Kidney epithelial cell (primary cell): ENCODE data around the gene OVOL1. TPM values are rescaled to one million over a fixed set of nuclear protein-coding genes. Genes with fewer than 3 reads are reported as not detected.
"Not testable (repeated sequence)": the region's sequence is repeated elsewhere in the genome, so short reads cannot be mapped to it uniquely, and the experiment has no call there.

Source experiments
- DNase-seq: peaks from one replicate; pipeline ENCODE4 v3.0.0-alpha.2; 2010; ENCODE audit warnings: low read depth
- H3K27me3 ChIP-seq: 2 replicates; pipeline ENCODE4 v1.6.0; 2011; ENCODE audit warnings: low read length; ENCODE audit not compliant: control insufficient read depth, insufficient read depth
- H3K36me3 ChIP-seq: 2 replicates; pipeline ENCODE4 v1.5.1; 2011; ENCODE audit warnings: low read length; ENCODE audit not compliant: control insufficient read depth, insufficient read depth
- H3K4me3 ChIP-seq: 2 replicates; pipeline ENCODE4 v1.5.1; 2011; ENCODE audit warnings: low read depth, mild to moderate bottlenecking, control low read depth, low read length
- total RNA-seq: library from RNA; depleted of rRNA; stranded (reverse); fragments of >200 nt; gene quantifications from 2 replicates; pipeline ENCODE4 v1.2.3, GENCODE V29; 2015
- TF ChIP-seq, protein P1 (sequence below): IDR thresholded peaks from 2 replicates; pipeline ENCODE4 v1.5.1; 2011; ENCODE audit warnings: mild to moderate bottlenecking, moderate library complexity, low read length, control low read depth, inconsistent platforms; ENCODE audit not compliant: insufficient read depth, poor library complexity, severe bottlenecking

Gene OVOL1
- total RNA-seq, 1 donor from 2014 or later = 17.8 TPM

DNA sequence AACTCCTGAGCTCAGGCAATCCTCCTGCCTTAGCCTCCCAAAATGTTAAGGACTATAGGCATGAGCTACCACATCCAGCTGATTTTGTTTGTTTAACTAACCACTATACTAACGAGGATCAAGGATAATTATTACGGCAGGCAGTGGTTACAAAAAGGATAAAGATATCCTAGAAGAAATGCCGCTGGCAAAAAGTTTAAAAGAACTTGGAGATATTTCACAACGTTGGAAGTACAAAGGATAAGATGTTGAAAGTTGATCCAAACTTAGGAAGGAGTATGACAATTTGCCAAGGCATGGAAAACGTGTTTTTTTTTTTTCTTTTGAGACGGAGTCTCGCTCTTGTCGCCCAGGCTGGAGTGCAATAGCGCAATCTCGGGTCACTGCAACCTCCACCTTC lies 19.5 kb upstream of the OVOL1 start:
- Histone ChIP-seq H3K4me3 (no peak overlapping the region), H3K27me3 (no peaks in the 10 kb centered on the region), H3K36me3 (no peaks in the 10 kb centered on the region)
- no peak for DNase-seq
- TF ChIP-seq, protein P1, sequence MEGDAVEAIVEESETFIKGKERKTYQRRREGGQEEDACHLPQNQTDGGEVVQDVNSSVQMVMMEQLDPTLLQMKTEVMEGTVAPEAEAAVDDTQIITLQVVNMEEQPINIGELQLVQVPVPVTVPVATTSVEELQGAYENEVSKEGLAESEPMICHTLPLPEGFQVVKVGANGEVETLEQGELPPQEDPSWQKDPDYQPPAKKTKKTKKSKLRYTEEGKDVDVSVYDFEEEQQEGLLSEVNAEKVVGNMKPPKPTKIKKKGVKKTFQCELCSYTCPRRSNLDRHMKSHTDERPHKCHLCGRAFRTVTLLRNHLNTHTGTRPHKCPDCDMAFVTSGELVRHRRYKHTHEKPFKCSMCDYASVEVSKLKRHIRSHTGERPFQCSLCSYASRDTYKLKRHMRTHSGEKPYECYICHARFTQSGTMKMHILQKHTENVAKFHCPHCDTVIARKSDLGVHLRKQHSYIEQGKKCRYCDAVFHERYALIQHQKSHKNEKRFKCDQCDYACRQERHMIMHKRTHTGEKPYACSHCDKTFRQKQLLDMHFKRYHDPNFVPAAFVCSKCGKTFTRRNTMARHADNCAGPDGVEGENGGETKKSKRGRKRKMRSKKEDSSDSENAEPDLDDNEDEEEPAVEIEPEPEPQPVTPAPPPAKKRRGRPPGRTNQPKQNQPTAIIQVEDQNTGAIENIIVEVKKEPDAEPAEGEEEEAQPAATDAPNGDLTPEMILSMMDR = no peak

DNA sequence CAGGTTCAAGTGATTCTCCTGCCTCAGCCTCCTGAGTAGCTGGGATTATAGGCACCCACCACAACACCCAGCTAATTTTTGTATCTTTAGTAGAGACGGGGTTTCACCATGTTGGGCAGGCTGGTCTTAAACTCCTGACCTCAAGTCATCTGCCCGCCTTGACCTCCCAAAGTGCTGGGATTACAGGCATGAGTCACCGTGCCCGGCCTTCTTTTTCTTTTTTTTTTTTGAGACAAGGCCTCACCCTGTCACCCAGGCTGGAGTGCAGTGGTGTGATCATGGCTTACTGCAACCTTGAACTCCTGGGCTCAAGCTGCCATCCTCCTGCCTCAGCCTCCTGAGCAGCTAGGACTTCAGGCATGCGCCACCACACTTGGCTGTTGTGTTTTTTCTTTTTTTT lies 19.1 kb upstream of the OVOL1 start:
- H3K4me3 ChIP-seq, DNase-seq, H3K36me3 ChIP-seq, H3K27me3 ChIP-seq: not testable (repeated sequence)

DNA sequence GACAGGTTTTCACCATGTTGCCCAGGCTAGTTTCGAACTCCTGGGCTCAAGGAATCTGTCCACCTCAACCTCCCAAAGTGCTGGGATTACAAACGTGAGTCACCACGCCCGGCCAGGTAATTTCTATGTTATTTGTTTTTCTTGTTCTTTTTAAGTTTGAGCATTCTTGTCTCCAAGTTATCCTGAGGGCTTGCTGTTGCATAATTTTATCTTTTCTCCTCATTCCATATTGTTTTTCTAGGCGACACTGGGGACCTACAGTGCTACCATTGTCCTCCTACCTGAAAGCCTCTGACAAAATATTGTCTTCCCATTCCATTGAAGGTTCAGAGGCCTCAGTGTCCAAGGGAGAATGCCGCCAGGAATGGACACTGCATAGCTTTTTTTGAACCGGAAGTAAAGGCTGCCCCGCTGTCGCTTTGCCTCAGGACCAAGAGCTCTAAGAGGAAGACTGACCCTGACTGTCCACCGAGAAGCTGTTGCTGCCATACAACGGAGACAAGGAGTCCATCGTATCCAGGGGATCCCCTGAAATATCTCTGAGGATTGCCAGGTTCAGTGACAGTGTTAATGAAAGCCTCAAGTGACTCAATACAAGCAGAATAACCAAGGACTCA lies 15.8 kb upstream of the OVOL1 start:
- no peak overlapping the region for H3K4me3 ChIP-seq
- TF ChIP-seq, protein P1 = no peak
- DNase-seq = no peak
- H3K36me3 ChIP-seq = no peaks in the 10 kb centered on the region
- no peaks in the 10 kb centered on the region for H3K27me3 ChIP-seq

DNA sequence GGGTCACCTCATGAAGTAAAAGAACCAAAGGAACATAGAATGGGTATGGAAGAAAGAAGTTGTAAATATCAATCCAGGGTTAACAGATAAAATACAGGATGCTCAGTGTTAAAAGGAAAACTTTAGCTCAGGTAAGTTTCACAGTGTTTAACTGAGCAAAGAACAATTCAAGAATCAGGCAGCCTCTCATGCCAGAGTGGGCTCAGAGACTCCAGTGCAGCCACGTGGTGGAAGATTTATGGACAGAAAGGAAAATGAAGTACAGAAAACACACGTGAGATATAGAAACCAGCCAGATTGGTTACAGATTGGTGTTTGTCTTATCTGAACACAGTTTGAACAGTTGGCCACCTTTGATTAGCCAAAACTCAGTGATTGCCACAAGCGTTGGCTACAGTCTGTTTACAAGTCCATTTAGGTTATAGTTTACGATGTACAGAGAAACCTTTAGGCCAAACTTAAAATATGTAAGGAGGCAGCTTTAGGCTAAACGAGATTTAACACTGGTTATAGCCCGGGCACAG lies 15.2 kb upstream of the OVOL1 start:
- TF ChIP-seq, protein P1 = no peak
- no peak overlapping the region for H3K4me3 ChIP-seq
- no peaks in the 10 kb centered on the region for H3K36me3 ChIP-seq
- DNase-seq = no peak
- no peaks in the 10 kb centered on the region for H3K27me3 ChIP-seq

DNA sequence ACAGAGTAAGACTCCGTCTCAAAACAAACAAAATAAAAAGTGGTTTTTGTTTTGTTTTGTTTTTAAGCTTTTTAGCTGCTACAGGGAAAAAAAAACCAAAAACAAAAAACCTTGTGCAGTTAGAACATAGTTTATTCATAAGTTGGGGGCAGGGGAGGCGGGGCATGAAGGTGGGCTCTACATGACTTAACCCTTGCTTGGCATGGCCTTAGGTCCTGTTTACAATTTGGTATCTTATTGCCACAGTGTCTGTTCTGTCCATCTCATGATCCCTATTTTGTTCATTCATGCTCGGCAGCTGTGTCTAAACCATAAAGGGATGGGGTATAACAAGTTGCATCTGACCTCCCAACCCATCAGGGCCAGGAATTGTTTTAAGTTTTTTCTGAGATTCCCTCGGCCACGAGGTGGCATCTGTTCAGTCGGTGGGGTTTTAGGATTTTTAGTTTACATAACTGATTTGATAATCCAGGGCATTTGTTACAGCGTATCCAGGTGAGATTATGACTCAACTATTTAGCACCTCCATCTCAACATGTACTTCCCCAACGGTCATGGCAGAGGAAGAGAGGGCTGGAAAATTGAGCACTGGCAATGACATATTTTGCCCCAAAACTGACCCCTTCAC lies 13.0 kb upstream of the OVOL1 start:
- Histone ChIP-seq H3K27me3 (no peaks in the 10 kb centered on the region), H3K4me3 (no peak overlapping the region), H3K36me3 (no peaks in the 10 kb centered on the region)
- no peak for DNase-seq
- TF ChIP-seq, protein P1 = no peak

DNA sequence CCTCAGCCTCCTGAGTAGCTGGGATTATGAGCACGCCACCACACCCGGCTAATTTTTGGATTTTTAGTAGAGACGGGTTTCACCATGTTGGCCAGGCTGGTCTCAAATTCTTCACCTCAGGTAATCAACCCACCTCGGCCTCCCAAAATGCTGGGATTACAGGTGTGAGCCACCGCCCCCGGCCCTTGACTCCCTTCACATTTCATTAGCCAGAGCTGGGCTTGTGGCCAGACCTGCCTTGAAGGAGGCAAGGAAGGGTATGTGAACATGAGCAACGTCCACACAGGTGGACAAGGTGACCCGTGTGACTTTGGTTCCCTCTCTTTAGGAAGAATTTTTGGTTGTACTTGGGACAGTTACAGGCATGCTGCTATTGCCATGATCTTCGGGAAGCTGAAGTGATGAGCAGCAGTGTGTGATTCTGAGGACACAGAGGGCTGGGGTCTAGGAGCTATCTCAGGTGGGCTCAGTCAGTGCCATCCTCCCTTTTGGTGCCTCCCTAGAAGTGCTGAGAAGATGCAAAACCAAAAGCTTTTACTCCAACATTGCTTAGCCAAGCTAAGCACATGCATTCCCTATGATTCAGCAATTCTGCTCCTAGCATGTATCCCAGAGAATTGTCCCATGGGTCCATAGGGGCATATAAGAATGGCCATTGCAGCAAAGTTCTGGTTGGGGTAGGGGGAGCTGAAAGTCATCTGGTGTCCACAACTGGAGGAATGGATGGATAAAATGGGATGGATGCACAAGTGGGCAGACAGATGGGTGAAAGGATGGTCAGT lies 12.1 kb upstream of the OVOL1 start:
- no peak for DNase-seq
- H3K27me3 ChIP-seq = no peaks in the 10 kb centered on the region
- TF ChIP-seq, protein P1 = no peak
- no peaks in the 10 kb centered on the region for H3K36me3 ChIP-seq
- H3K4me3 ChIP-seq = no peak overlapping the region
